ENCODE data around the gene DLGAP1. TPM values are rescaled to one million over a fixed set of nuclear protein-coding genes. Genes with fewer than 3 reads are reported as not detected.

Gene DLGAP1
- total and polyA plus RNA-seq, 2 of the 4 experiments (the other 2 are of a cell fraction) = under 0.01 to 0.09 TPM

DNA sequence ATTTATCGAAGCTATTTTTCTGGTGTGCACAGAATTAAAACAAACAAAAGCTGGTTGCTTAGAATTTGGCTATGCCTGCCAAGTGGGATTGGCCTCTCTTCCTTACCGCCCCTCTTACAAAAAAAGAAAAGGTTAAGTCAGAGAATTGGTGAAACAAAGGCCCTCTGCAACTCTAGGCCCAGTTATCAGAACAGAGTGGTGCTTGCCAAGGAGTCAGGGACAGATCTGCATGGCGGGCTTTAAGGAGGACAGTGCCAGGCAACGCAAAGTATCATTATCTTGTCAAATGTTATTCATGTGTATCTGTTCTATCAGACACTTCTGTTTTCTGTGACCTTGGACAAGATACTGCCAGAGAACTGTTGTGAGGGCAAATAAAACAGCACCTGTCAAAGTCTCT, 926.9 kb downstream of the DLGAP1 start:
- Histone ChIP-seq H3K9ac (ENCODE audit: low read depth, low read length) (no peak overlapping the region), H2AFZ (replicated peaks; ENCODE audit: low read length, poor library complexity) (no peak overlapping the region), H3K14ac (replicated peaks; ENCODE audit: low read depth, low read length) (no peak overlapping the region), H3K4ac (ENCODE audit: low read depth, low read length) (no peak overlapping the region), H3K9me3 (ENCODE audit: control insufficient read depth, insufficient read depth, low read length) (peaks cover 3% of the 10 kb centered on the region; the same call in 1 of the 2 replicates), H2BK20ac (ENCODE audit: low read depth, low read length) (no peak overlapping the region), H2BK5ac (ENCODE audit: low read depth, low read length, poor library complexity, severe bottlenecking) (no peak overlapping the region), H4K8ac (ENCODE audit: low read depth in 2 of 2, low read length in 2 of 2) (no peak overlapping the region), H3K4me2 (ENCODE audit: low read depth, low read length) (no peak overlapping the region), H3K4me3 (ENCODE audit: insufficient read depth, low read depth, low read length) (no peak overlapping the region), H2AK5ac (ENCODE audit: low read depth, low read length) (no peak overlapping the region), H3K36me3 (ENCODE audit: control insufficient read depth, insufficient read depth, low read length) (no peaks in the 10 kb centered on the region), H2AK9ac (replicated peaks; ENCODE audit: low read depth, low read length, poor library complexity) (no peak overlapping the region), H3K79me1 (ENCODE audit: low read depth in 1 of 2, low read length in 2 of 2) (no peaks in the 10 kb centered on the region), H2BK15ac (ENCODE audit: low read depth, low read length) (no peak overlapping the region), H3K27me3 (ENCODE audit: control insufficient read depth, insufficient read depth, low read length) (no peaks in the 10 kb centered on the region), H3K56ac (ENCODE audit: extremely low read depth, insufficient read depth, low read length) (no peak overlapping the region), H4K20me1 (ENCODE audit: insufficient read depth, low read length) (no peaks in the 10 kb centered on the region), H4K91ac (ENCODE audit: insufficient read depth, low read depth, low read length) (no peak overlapping the region), H3K9me1 (ENCODE audit: insufficient read depth, low read length) (no peaks in the 10 kb centered on the region), H3K18ac (ENCODE audit: low read depth, low read length) (no peak overlapping the region), H3K27ac (ENCODE audit: insufficient read depth, low read length) (no peak overlapping the region), H2BK120ac (ENCODE audit: low read depth, low read length) (no peak overlapping the region), H4K5ac (ENCODE audit: low read depth, low read length) (no peak overlapping the region), H3K23ac (ENCODE audit: low read depth, low read length) (no peak overlapping the region), H3K4me1 (ENCODE audit: control insufficient read depth, insufficient read depth, low read length) (peaks cover 2% of the 10 kb centered on the region; the same call in 1 of the 2 replicates)
- DNase-seq = no peak
- no TSS peak for BruUV-seq (replicated peaks)
- intact Hi-C loops (cut with micrococcal nuclease) = no loop called here
- ChIA-PET POLR2A (ENCODE audit: unreplicated experiment) (no interaction called here), CTCF (no interaction called here)
- no peak for ATAC-seq (ENCODE audit: low read depth)
- no CpG with 5 or more reads among the region's 4 CpGs for WGBS, 2 experiments (ENCODE audit: extremely low coverage in 2 of 2, insufficient read length in 1 of 2)
- dilution Hi-C loops (cut with HindIII; ENCODE audit: low sequenced_read_pairs, unreplicated experiment) = no loop called here
- TF ChIP-seq POLR2A (IDR thresholded peaks at IDR 0.05; ENCODE audit: low read depth, low read length) (no peak), RCOR1 (IDR thresholded peaks at IDR 0.05; ENCODE audit: insufficient replicate concordance, low read length) (no peak), BHLHE40 (IDR thresholded peaks at IDR 0.05; ENCODE audit: low read depth, low read length) (no peak), NFE2L2 (IDR thresholded peaks at IDR 0.05; ENCODE audit: low read depth, low read length) (no peak), SMC3 (IDR thresholded peaks at IDR 0.05; ENCODE audit: low read depth, low read length) (no peak), MXI1 (IDR thresholded peaks at IDR 0.05; ENCODE audit: borderline replicate concordance, low read depth, low read length) (no peak), MAFK (IDR thresholded peaks at IDR 0.05; ENCODE audit: low read depth, low read length) (no peak), CHD1 (IDR thresholded peaks at IDR 0.05; ENCODE audit: low read depth, low read length) (no peak), FOS (IDR thresholded peaks at IDR 0.05; ENCODE audit: low read depth, low read length) (no peak), RAD21 (IDR thresholded peaks at IDR 0.05; ENCODE audit: low read length) (no peak), MAZ (IDR thresholded peaks at IDR 0.05; ENCODE audit: borderline replicate concordance, low read depth, low read length) (no peak)
- TF ChIP-seq, protein P1, sequence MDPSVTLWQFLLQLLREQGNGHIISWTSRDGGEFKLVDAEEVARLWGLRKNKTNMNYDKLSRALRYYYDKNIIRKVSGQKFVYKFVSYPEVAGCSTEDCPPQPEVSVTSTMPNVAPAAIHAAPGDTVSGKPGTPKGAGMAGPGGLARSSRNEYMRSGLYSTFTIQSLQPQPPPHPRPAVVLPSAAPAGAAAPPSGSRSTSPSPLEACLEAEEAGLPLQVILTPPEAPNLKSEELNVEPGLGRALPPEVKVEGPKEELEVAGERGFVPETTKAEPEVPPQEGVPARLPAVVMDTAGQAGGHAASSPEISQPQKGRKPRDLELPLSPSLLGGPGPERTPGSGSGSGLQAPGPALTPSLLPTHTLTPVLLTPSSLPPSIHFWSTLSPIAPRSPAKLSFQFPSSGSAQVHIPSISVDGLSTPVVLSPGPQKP (IDR thresholded peaks at IDR 0.05; ENCODE audit: borderline replicate concordance, low read depth, low read length) = no peak
- TF ChIP-seq, protein P2, sequence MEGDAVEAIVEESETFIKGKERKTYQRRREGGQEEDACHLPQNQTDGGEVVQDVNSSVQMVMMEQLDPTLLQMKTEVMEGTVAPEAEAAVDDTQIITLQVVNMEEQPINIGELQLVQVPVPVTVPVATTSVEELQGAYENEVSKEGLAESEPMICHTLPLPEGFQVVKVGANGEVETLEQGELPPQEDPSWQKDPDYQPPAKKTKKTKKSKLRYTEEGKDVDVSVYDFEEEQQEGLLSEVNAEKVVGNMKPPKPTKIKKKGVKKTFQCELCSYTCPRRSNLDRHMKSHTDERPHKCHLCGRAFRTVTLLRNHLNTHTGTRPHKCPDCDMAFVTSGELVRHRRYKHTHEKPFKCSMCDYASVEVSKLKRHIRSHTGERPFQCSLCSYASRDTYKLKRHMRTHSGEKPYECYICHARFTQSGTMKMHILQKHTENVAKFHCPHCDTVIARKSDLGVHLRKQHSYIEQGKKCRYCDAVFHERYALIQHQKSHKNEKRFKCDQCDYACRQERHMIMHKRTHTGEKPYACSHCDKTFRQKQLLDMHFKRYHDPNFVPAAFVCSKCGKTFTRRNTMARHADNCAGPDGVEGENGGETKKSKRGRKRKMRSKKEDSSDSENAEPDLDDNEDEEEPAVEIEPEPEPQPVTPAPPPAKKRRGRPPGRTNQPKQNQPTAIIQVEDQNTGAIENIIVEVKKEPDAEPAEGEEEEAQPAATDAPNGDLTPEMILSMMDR (conservative IDR thresholded peaks at IDR 0.05; ENCODE audit: low read depth, low read length) = no peak
- TF ChIP-seq, protein P3, sequence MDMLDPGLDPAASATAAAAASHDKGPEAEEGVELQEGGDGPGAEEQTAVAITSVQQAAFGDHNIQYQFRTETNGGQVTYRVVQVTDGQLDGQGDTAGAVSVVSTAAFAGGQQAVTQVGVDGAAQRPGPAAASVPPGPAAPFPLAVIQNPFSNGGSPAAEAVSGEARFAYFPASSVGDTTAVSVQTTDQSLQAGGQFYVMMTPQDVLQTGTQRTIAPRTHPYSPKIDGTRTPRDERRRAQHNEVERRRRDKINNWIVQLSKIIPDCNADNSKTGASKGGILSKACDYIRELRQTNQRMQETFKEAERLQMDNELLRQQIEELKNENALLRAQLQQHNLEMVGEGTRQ (IDR thresholded peaks at IDR 0.05; ENCODE audit: low read depth, low read length) = no peak
- in situ Hi-C loops (cut with MboI; ENCODE audit: low sequenced_read_pairs) = no loop called here
